Measurements from ENCODE around the gene GPR137B. TPM values are rescaled to one million over a fixed set of nuclear protein-coding genes. Genes with fewer than 3 reads are reported as not detected.

Gene GPR137B
- total and polyA plus RNA-seq, 9 of the 15 experiments (the other 6 are each of a cell fraction or from before 2014, with no cell fraction given) = 0.04 to 1.0 (median 0.62) TPM

DNA sequence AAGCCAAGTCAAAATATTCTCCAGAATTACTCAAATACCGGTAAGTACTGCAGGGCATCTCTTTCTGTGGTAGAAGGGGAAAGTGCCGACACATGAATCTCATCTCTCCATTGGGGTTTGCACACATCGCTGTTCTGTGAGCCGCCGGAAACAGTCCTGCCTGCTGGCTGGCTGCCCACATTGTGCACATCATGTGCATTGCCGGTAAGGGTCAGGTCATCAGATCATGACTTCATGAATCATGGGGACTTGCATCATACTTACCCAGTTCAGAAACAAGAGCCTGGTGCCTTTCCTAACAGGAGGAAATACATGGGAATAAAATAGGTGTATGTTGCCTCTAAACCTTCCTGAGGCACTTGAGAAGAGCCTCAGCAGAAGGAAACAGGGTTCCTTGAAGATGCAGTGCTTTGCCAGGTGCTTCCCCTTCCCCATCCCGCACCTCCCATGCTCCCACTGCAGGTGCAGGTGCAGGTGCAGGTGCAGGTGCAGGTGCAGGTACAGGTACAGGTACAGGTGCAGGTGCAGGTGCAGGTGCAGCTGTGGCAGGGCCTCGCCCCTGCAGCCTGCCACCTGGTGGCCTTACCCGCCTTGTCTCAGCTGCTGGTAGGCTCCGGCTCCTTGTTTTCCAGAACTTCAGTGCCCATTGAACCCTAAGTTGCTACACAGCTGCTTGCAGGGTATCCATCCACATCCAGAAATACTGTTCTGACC lies 26.5 kb downstream of the GPR137B start (continued):
- TF ChIP-seq MYNN (IDR thresholded peaks at IDR 0.05) (no peak), MYNN (CRISPR knock-in tag; IDR thresholded peaks at IDR 0.05) (no peak), FOSL1 (tag; conservative IDR thresholded peaks at IDR 0.05) (peak; percentile 94), NR2C1 (IDR thresholded peaks at IDR 0.05) (no peak), NR2C1 (tag; IDR thresholded peaks at IDR 0.05) (peak; percentile 78), MTA1 (IDR thresholded peaks at IDR 0.05; ENCODE audit: borderline replicate concordance) (no peak), KAT7 (CRISPR knock-in tag; IDR thresholded peaks at IDR 0.05; ENCODE audit: borderline replicate concordance) (no peak), NR2C2 (CRISPR knock-in tag; IDR thresholded peaks at IDR 0.05) (no peak), NR2C2 (tag; IDR thresholded peaks at IDR 0.05) (peak; percentile 80; the same call in 1 of the 2 replicates), ZNF347 (CRISPR knock-in tag; IDR thresholded peaks at IDR 0.05; ENCODE audit: low read depth) (no peak), ZNF592 (IDR thresholded peaks at IDR 0.05) (no peak), ATF4 (CRISPR knock-in tag; IDR thresholded peaks at IDR 0.05) (peak; percentile 83)
- TF ChIP-seq, protein P1, sequence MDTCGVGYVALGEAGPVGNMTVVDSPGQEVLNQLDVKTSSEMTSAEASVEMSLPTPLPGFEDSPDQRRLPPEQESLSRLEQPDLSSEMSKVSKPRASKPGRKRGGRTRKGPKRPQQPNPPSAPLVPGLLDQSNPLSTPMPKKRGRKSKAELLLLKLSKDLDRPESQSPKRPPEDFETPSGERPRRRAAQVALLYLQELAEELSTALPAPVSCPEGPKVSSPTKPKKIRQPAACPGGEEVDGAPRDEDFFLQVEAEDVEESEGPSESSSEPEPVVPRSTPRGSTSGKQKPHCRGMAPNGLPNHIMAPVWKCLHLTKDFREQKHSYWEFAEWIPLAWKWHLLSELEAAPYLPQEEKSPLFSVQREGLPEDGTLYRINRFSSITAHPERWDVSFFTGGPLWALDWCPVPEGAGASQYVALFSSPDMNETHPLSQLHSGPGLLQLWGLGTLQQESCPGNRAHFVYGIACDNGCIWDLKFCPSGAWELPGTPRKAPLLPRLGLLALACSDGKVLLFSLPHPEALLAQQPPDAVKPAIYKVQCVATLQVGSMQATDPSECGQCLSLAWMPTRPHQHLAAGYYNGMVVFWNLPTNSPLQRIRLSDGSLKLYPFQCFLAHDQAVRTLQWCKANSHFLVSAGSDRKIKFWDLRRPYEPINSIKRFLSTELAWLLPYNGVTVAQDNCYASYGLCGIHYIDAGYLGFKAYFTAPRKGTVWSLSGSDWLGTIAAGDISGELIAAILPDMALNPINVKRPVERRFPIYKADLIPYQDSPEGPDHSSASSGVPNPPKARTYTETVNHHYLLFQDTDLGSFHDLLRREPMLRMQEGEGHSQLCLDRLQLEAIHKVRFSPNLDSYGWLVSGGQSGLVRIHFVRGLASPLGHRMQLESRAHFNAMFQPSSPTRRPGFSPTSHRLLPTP (IDR thresholded peaks at IDR 0.05; ENCODE audit: borderline replicate concordance, extremely low read depth, insufficient read length) = no peak

All from K562 (cell line).